ENCODE results near the gene STRIT1.

Gene STRIT1

GRCh38 chr3:155325263-155325835 is 31.9 kb upstream of the STRIT1 start:
- TF ChIP-seq GATA1 (IDR thresholded peaks at IDR 0.05; ENCODE audit: low read depth, low read length), result no peak
- no peak for TF ChIP-seq POLR2A (IDR thresholded peaks at IDR 0.05; ENCODE audit: low read length)
- no peak for DNase-seq

DNA sequence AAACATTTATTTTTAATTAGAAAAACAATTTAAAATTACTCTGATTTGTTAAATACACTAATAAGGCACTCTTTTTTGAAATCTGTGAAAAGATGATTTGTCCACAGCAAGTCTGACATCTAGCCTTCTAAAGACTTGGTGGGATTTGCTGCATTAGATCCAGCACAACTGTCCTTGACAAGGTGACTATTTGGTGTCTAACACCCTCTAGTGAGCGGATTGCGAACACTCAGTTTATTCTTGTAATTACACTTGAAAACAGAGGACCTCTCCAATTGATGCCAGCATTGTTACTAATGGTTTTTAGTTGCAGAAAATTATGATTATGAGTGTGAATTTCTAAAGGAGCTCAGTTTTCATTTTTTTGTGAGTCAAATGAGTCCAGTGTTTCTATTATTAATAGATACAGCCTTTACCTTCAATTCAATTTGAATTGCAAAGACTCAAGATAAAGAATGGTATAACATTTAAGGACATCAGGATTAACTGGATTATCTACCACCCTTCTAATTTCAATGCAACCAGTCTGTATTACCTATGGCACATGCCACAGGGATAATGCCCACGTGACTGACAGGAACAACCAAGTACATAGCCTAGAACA is 29.7 kb upstream of the STRIT1 start:
- TF ChIP-seq GATA1 (IDR thresholded peaks at IDR 0.05; ENCODE audit: low read depth, low read length), result no peak
- no peak for TF ChIP-seq POLR2A (IDR thresholded peaks at IDR 0.05; ENCODE audit: low read length)
- DNase-seq, result peak; percentile 70 to 72

- TF ChIP-seq GATA1 (IDR thresholded peaks at IDR 0.05; ENCODE audit: low read depth, low read length), result no peak
- TF ChIP-seq POLR2A (IDR thresholded peaks at IDR 0.05; ENCODE audit: low read length), result no peak
- no peak for DNase-seq
Measured at GRCh38 chr3:155321418-155321817, 27.9 kb upstream of the STRIT1 start.

- no peak for DNase-seq
- TF ChIP-seq POLR2A (IDR thresholded peaks at IDR 0.05; ENCODE audit: low read length) (no peak), GATA1 (IDR thresholded peaks at IDR 0.05; ENCODE audit: low read depth, low read length) (no peak)
Measured at GRCh38 chr3:155320934-155321333, 27.5 kb upstream of the STRIT1 start.

- TF ChIP-seq GATA1 (IDR thresholded peaks at IDR 0.05; ENCODE audit: low read depth, low read length), result no peak
- TF ChIP-seq POLR2A (IDR thresholded peaks at IDR 0.05; ENCODE audit: low read length), result no peak
- no peak for DNase-seq
Measured at GRCh38 chr3:155318740-155319139, 25.3 kb upstream of the STRIT1 start.

DNA sequence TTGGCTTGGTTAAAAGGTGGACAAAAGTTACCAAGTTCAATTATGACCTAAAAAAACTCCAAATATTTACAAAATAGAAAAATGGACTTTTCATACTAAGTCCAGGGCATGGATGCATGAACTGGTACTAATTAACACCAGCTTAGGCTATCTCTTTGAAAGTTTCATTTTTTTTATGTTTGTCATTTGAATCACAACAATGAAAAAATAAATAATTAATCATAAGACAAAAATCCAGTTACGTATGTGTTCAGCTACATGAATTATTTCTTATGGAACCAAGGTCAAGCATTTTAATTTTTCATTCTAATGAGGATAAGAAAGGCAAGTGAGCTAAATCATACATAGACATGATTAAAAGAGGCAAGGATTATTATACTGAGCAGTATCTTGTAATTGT is 23.7 kb upstream of the STRIT1 start:
- DNase-seq, result no peak
- TF ChIP-seq POLR2A (IDR thresholded peaks at IDR 0.05; ENCODE audit: low read length) (no peak), GATA1 (IDR thresholded peaks at IDR 0.05; ENCODE audit: low read depth, low read length) (no peak)

DNA sequence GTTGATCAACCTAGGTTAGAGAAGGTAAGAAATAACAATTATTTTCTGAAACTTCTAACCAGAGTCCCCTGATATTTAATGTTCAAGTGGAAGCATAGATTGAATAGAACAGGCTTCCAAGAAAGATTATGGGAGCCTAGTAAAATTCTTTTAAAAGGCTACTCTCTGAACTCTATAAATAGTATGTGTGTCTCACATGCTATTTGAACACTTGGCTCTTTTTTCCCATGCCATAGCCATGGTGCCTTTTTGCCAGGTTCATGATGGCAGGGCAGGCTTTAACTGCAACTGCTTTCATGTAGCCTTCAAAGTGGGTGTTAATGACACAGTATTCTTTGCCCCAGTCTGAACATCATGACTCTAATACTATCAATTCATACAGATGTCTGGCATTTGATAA is 22.9 kb upstream of the STRIT1 start:
- no peak for DNase-seq

DNA sequence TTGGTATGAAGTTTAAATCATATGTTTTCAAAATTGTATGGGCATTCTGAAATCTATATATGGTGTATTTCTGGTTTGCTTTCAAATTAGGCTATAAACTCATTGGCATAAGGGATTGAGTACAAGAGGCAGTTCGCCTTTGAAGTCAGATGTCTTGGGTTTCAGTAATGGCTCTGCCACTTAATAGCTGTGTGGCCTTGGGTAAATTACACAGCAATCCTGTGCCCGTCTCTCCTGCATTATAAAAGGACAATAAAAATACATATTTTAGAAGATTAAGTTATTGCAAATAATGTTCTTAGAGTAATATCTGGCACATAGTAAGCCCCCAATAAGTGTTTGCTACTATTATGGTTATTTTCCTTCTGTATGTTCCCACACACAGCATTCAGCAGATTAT is 20.4 kb upstream of the STRIT1 start:
- DNase-seq, result no peak
- TF ChIP-seq GATA1 (IDR thresholded peaks at IDR 0.05; ENCODE audit: low read depth, low read length) (no peak), POLR2A (IDR thresholded peaks at IDR 0.05; ENCODE audit: low read length) (no peak)

More for the DNA sequence above, 22.9 kb upstream of the STRIT1 start:
- TF ChIP-seq GATA1 (IDR thresholded peaks at IDR 0.05; ENCODE audit: low read depth, low read length), result no peak
- no peak for TF ChIP-seq POLR2A (IDR thresholded peaks at IDR 0.05; ENCODE audit: low read length)

DNA sequence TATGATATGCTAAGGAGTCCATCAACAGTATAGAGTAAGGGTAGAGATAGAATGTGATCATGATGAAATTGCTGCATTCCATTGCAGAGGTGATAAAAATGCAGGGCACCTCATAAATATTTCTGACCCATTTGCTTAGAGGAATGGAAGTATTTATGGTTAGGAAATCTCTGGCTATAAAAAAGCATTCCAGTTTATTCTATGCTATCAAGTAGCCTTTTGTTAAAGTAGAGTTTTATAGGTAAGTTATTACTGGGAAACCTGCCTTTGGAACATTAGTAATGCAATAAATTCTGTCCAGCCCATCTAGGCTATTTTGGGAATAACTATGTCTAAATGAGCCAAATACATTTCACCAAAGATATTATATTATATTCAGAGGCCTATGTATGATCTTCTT is 19.8 kb upstream of the STRIT1 start:
- DNase-seq, result no peak
- no peak for TF ChIP-seq POLR2A (IDR thresholded peaks at IDR 0.05; ENCODE audit: low read length)
- TF ChIP-seq GATA1 (IDR thresholded peaks at IDR 0.05; ENCODE audit: low read depth, low read length), result no peak

- no peak for DNase-seq
- TF ChIP-seq GATA1 (IDR thresholded peaks at IDR 0.05; ENCODE audit: low read depth, low read length) (no peak), POLR2A (IDR thresholded peaks at IDR 0.05; ENCODE audit: low read length) (no peak)
Measured at GRCh38 chr3:155312781-155313180, 19.3 kb upstream of the STRIT1 start.

DNA sequence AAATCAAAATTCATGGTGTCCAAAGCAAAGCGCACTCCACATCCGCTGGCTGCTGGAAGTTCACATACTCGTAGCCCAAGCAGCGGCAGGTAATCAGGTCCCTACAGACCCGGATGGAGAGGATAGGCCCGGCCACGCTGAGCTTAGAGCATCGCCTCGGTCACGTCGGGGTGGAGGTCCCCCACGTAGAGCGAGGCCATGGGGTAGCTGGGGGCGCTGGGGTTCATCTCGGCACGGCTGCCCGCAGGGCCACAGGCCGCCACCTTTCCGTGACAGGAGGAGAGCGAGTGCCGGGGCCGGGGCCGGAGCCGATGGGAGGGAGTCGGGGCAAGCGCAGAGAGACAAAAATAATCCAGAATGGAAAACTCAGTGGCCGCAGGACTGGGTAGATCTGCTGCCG is 16.1 kb upstream of the STRIT1 start:
- DNase-seq, result no peak
- TF ChIP-seq POLR2A (IDR thresholded peaks at IDR 0.05; ENCODE audit: low read length), result no peak

DNA sequence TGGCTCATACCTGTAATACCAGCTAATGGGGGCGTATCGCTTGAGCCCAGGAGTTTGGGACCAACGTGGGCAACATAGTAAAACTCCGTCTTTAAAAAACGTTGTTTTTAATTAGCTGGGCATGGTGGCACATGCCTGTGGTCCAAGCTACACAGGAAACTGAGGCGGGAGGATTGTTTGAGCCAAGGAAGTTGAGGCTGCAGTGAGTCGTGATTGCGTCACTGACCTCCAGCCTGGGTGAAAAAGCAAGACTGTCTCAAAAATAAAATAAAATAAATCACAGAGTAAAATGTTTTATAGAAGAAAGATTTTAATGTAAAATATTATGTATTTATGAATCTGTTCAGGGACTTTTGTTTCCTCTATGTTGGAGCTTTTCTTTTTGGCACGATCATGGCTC is 15.3 kb upstream of the STRIT1 start:
- TF ChIP-seq POLR2A (IDR thresholded peaks at IDR 0.05; ENCODE audit: low read length), result no peak
- TF ChIP-seq GATA1 (IDR thresholded peaks at IDR 0.05; ENCODE audit: low read depth, low read length), result no peak
- no peak for DNase-seq

GRCh38 chr3:155307183-155307582 is 13.7 kb upstream of the STRIT1 start:
- TF ChIP-seq GATA1 (IDR thresholded peaks at IDR 0.05; ENCODE audit: low read depth, low read length), result no peak
- TF ChIP-seq POLR2A (IDR thresholded peaks at IDR 0.05; ENCODE audit: low read length), result no peak
- DNase-seq, result no peak

- TF ChIP-seq POLR2A (IDR thresholded peaks at IDR 0.05; ENCODE audit: low read length) (no peak), GATA1 (IDR thresholded peaks at IDR 0.05; ENCODE audit: low read depth, low read length) (no peak)
- DNase-seq, result no peak
Measured at GRCh38 chr3:155304394-155304793, 10.9 kb upstream of the STRIT1 start.

DNA sequence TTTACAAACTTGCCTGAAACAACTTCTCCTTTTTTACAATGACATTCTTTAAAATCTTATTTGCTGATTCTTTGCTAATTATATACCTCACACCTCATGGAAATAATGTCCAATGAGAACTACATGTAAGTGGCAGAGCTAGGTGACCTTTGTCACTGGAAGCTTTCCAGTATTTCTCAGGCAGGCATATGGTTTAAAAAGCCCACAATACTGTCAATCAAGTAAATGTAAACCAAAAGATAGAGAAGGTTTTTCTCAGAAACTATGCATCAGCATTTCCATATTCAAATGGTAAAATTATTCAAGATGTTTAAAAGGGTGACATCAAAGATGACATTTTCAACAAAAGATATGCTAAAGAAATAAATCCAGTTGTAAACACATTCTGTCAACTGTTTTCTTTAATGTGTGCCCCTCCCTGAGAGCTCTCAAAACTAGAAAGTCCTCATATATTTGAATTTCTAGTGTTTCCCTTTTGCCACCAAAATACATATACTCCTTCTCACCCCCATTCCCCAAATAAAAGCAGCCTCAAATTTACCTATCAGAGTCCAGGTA is 10.1 kb upstream of the STRIT1 start:
- DNase-seq, result no peak
- TF ChIP-seq POLR2A (IDR thresholded peaks at IDR 0.05; ENCODE audit: low read length) (no peak), GATA1 (IDR thresholded peaks at IDR 0.05; ENCODE audit: low read depth, low read length) (no peak)

Measured in erythroblast (primary cell).